ENCODE data around the gene MS4A18. TPM values are rescaled to one million over a fixed set of nuclear protein-coding genes. Genes with fewer than 3 reads are reported as not detected.
"Not testable (repeated sequence)": the region's sequence is repeated elsewhere in the genome, so short reads cannot be mapped to it uniquely, and the experiment has no call there.

MS4A18 gene
- total RNA-seq, 1 donor from 2014 or later: 0.75 TPM

DNA sequence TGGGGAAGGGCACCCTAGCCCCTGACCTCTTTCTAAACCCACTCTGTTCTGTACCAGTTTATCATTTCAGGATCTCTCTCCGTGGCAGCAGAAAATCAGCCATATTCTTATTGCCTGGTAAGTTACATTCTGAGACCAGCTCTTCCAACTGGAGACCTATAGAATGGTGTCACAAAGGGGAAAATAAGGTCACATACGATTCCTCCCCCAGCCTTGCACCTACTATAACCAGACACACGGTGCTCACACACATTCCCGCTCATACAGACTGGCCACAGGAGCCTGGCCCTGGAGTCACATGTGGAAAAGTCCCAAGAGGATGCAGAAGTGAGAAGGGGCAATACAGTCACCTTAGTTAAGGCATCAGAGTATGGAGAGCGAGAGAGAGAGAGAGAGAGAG is 17.6 kb upstream of the MS4A18 start:
- Mint-ChIP-seq H3K27ac (no peak overlapping the region), H3K9me3 (no peaks in the 10 kb centered on the region), H3K4me1 (ENCODE audit: unreplicated experiment) (no peaks in the 10 kb centered on the region), H3K36me3 (no peaks in the 10 kb centered on the region), H3K27me3 (peaks cover 6% of the 10 kb centered on the region), H3K4me3 (no peak overlapping the region)
- TF ChIP-seq, protein P1, sequence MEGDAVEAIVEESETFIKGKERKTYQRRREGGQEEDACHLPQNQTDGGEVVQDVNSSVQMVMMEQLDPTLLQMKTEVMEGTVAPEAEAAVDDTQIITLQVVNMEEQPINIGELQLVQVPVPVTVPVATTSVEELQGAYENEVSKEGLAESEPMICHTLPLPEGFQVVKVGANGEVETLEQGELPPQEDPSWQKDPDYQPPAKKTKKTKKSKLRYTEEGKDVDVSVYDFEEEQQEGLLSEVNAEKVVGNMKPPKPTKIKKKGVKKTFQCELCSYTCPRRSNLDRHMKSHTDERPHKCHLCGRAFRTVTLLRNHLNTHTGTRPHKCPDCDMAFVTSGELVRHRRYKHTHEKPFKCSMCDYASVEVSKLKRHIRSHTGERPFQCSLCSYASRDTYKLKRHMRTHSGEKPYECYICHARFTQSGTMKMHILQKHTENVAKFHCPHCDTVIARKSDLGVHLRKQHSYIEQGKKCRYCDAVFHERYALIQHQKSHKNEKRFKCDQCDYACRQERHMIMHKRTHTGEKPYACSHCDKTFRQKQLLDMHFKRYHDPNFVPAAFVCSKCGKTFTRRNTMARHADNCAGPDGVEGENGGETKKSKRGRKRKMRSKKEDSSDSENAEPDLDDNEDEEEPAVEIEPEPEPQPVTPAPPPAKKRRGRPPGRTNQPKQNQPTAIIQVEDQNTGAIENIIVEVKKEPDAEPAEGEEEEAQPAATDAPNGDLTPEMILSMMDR (conservative IDR thresholded peaks at IDR 0.05): no peak
- no peak for DNase-seq (ENCODE audit: extremely low spot score, unreplicated experiment)

DNA sequence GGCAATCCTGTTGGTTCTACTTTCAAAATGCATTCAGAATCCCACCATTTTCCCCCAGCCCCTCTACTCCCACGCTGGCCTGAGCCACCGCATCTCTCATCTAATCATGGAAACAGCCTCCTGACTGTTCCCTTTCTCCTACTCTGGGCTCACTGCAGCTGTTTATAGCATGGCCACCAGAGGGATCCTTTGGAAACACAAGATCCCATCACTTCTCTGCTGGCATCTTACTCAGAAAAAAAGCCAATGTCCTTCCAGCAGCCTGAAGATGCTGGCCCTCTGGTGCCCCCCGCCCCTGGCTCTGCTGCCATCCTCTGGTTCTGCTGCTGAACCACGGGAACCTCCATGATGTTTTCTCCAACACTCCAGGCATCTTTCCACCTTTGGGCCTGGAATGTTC is 14.0 kb upstream of the MS4A18 start:
- H3K9me3 Mint-ChIP-seq: no peaks in the 10 kb centered on the region
- no peak overlapping the region for H3K27ac Mint-ChIP-seq
- DNase-seq (ENCODE audit: extremely low spot score, unreplicated experiment): no peak
- H3K36me3 Mint-ChIP-seq: no peaks in the 10 kb centered on the region
- no peak overlapping the region for H3K4me3 Mint-ChIP-seq
- no peaks in the 10 kb centered on the region for H3K4me1 Mint-ChIP-seq (ENCODE audit: unreplicated experiment)
- H3K27me3 Mint-ChIP-seq: peaks cover 6% of the 10 kb centered on the region
- TF ChIP-seq, protein P1 (conservative IDR thresholded peaks at IDR 0.05): peak; percentile 33

DNA sequence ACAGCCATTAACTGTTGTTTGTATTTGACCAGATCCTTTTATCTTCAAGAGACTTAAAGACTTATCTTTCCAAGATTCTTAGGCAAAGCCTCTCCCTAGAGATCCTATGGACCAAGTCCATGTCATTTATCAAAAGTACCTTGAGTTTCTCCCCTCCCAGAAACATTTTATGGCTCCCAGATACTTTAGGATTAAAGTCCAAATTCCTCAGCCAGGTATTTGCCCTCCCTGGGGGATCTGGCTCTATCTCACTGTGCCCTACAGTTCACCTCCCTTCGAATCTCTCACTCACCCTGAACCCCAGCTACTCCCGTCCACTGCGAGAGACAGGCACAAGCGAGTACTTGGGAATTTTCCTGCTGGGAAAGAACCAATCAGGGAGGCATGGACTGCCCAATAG is 13.2 kb upstream of the MS4A18 start:
- no peak overlapping the region for H3K27ac Mint-ChIP-seq

DNA sequence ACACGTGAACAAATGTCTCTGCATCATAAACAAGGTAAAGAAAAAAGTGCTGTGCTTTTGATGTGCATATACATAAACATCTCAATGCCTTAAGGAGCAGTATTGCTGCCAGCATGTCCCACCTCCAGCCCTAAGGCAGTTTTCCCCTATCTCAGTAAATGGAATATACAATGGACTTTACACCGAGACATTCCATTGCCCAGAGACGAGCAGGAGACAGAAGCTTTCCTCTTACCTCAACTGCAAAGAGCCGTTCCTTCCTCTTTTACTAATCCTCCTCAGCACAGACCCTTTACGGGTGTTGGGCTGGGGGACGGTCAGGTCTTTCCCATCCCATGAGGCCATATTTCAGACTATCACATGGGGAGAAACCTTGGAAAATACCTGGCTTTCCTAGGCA is 11.1 kb upstream of the MS4A18 start:
- not testable (repeated sequence) for H3K4me1 Mint-ChIP-seq (ENCODE audit: unreplicated experiment); DNase-seq (ENCODE audit: extremely low spot score, unreplicated experiment); H3K36me3 Mint-ChIP-seq; H3K9me3 Mint-ChIP-seq; H3K4me3 Mint-ChIP-seq; H3K27ac Mint-ChIP-seq; H3K27me3 Mint-ChIP-seq

More for the DNA sequence above, 13.2 kb upstream of the MS4A18 start:
- TF ChIP-seq, protein P1 (conservative IDR thresholded peaks at IDR 0.05): no peak
- Mint-ChIP-seq H3K4me3 (peak overlapping the region; percentile 16), H3K9me3 (no peaks in the 10 kb centered on the region), H3K36me3 (no peaks in the 10 kb centered on the region), H3K4me1 (ENCODE audit: unreplicated experiment) (no peaks in the 10 kb centered on the region), H3K27me3 (peaks cover 6% of the 10 kb centered on the region)
- no peak for DNase-seq (ENCODE audit: extremely low spot score, unreplicated experiment)

DNA sequence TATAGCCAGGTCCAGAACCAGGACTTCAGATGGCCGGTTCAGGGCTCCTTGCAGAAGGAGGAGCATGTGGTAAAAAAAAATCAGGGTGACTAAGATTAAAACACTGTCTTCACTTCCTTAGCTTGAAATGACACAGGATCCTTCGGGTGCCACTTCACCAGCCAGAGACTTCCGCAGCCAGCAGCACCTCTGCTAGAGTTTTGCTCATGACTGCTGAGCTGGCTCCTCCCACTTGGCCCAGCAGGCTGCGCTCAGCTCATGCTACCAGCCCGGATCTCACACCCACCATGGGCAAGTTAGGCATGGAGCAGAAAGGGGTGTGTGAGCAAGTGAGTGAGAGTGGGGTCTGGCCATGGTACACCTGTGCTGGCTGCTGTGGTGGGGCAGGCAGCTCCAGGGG is 6.6 kb upstream of the MS4A18 start:
- Mint-ChIP-seq H3K4me1 (ENCODE audit: unreplicated experiment) (no peaks in the 10 kb centered on the region), H3K27me3 (peaks cover 10% of the 10 kb centered on the region), H3K4me3 (no peak overlapping the region), H3K9me3 (no peaks in the 10 kb centered on the region), H3K27ac (no peak overlapping the region), H3K36me3 (no peaks in the 10 kb centered on the region)
- DNase-seq (ENCODE audit: extremely low spot score, unreplicated experiment): no peak
- TF ChIP-seq, protein P1 (conservative IDR thresholded peaks at IDR 0.05): no peak

DNA sequence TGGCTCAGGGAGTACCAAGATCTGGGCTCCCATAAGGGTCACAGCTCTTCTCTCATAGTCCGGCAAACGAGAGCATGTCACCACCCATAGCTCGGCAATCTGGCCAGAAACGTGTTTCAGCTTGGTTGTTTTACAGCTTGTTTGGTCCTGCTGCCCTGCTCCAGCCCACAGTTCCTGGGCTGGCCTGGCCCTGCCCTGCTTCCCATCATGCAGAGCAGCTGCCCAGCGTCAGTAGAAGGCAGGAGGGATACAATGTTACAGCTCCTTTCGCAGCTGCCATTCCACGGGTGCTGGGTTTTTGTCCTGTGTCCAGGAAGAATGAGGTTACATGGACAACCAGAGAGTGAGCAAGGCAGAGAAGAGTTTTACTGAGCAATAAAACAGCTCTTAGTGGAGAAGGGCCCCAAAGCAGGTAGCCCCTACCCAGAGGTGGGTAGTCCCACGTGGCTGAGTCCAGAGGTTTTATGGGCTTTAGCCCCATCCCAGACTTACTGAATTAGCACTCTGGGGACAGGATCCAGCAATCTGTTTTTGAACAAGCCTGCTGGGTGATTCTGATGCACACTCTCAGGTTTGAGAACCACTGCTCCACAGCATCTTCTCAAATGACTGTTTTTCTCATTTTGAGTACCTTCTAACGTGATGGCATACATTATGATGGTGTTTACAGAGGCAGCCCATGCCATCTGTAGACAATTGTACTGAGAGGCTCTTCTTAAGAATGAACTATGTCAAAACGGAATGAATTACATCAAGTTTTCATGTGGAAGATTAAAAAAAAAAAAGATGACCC is 5.8 kb upstream of the MS4A18 start:
- H3K27me3 Mint-ChIP-seq: peaks cover 17% of the 10 kb centered on the region
- H3K27ac Mint-ChIP-seq: no peak overlapping the region
- DNase-seq (ENCODE audit: extremely low spot score, unreplicated experiment): no peak
- TF ChIP-seq, protein P1 (conservative IDR thresholded peaks at IDR 0.05): no peak
- H3K9me3 Mint-ChIP-seq: no peaks in the 10 kb centered on the region
- H3K4me1 Mint-ChIP-seq (ENCODE audit: unreplicated experiment): no peaks in the 10 kb centered on the region
- H3K36me3 Mint-ChIP-seq: no peaks in the 10 kb centered on the region
- H3K4me3 Mint-ChIP-seq: no peak overlapping the region
